GM12872 (cell line): ENCODE measurements around the gene FANCG.

Experiments used
- CTCF ChIP-seq: IDR thresholded peaks from 3 replicates; pipeline ENCODE4 v1.5.1; 2011; ENCODE audit warnings: low read depth, mild to moderate bottlenecking, low read length, moderate library complexity; ENCODE audit not compliant: insufficient read depth

The FANCG gene

GRCh38 chr9:35054185-35054835 lies 25.4 kb downstream of the FANCG start:
- TF ChIP-seq CTCF, result no peak

- TF ChIP-seq CTCF, result peak; percentile 75
Observed at GRCh38 chr9:35051069-35051967, 28.4 kb downstream of the FANCG start.

GRCh38 chr9:35048511-35048910 lies 31.2 kb downstream of the FANCG start:
- TF ChIP-seq CTCF, result no peak

- TF ChIP-seq CTCF, result no peak
Observed at GRCh38 chr9:35044071-35044470, 35.7 kb downstream of the FANCG start.

GRCh38 chr9:35042891-35043545 lies 36.7 kb downstream of the FANCG start:
- TF ChIP-seq CTCF, result no peak

- TF ChIP-seq CTCF, result no peak
Observed at GRCh38 chr9:35042081-35042604, 37.6 kb downstream of the FANCG start.
